ENCODE data around the gene GNAZ.

Gene GNAZ

DNA sequence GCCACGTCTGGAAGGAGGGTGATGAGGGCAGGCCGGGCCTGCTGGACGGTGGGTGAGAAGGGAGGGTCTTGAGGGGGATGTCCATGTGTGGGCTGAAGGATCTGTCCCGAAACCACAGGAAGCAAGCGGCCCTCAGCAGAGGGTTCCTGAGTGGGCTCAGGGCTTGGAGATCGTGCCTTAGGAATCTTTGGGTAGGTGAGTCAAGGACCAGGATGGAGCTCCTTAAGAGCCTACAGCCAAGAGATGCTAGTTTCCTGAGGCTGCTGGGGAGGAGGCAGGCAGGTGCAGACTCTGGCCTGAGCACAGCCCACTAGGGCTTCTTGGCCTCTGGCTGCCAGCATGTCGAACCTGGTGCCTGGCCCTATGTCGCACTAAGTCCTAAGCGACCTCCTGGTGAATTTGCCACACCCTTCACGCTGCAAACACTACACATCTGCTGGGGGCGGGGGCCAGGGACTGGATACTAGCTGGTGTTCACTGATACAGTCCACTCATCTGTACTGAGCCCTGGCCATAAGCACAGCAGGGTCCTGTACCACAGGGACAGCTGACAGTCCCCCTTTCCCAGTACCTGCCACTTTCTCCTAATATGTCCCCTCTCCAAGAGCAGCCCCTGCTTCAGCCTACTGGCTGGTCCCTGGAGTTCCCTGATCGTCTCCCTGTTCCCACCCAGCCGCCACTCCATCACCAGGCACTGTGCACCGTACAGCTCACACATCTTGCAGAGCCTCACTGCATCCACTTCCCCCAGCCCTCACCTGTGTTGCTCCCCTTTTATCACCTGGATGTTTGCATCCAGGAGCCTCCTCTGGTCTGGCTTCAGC lies 19.5 kb downstream of the GNAZ start:
- TF ChIP-seq EZH2 (IDR thresholded peaks at IDR 0.05) (no peak), POLR2AphosphoS5 (IDR thresholded peaks at IDR 0.05; ENCODE audit: borderline replicate concordance, low read depth, low read length) (no peak), FOXP2 (optimal IDR thresholded peaks at IDR 0.05; ENCODE audit: control extremely low read depth, extremely low read length, insufficient read depth) (no peak)
- no peak overlapping the region for H3K27ac ChIP-seq
- no peak for DNase-seq (ENCODE audit: low read depth, low spot score)
- no peaks in the 10 kb centered on the region for H3K9me3 ChIP-seq (ENCODE audit: low read depth, low read length)
- H3K9ac ChIP-seq (ENCODE audit: insufficient read length), result no peak overlapping the region
- H3K36me3 ChIP-seq (ENCODE audit: insufficient read depth, low read length), result no peaks in the 10 kb centered on the region
- no peak overlapping the region for H3K4me3 ChIP-seq

DNA sequence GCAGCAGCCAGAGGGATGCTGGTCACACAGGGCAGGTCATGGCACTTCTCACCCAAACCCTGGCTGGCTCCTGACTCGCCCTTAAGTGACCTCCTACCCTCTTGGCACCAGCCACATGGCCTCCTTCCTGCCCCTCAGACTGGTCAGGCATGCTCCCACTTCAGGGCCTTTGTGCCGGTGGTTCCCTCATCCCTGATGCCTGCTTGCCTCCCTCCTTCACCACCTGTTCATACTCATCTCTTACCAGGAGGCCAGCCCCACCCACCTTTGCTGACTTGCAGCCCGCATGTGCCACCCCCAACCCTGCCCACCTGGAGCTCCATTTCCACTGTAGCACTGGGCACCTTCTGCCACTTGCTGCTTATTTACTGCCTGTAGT lies 20.1 kb downstream of the GNAZ start:
- no peak for DNase-seq (ENCODE audit: low read depth, low spot score)
- Histone ChIP-seq H3K4me3 (no peak overlapping the region), H3K27ac (no peak overlapping the region), H3K9ac (ENCODE audit: insufficient read length) (no peak overlapping the region), H3K36me3 (ENCODE audit: insufficient read depth, low read length) (no peaks in the 10 kb centered on the region), H3K9me3 (ENCODE audit: low read depth, low read length) (no peaks in the 10 kb centered on the region)
- TF ChIP-seq EZH2 (IDR thresholded peaks at IDR 0.05), result no peak
- TF ChIP-seq POLR2AphosphoS5 (IDR thresholded peaks at IDR 0.05; ENCODE audit: borderline replicate concordance, low read depth, low read length), result no peak
- no peak for TF ChIP-seq FOXP2 (optimal IDR thresholded peaks at IDR 0.05; ENCODE audit: control extremely low read depth, extremely low read length, insufficient read depth)

GRCh38 chr22:23091760-23092159 lies 21.4 kb downstream of the GNAZ start:
- no peaks in the 10 kb centered on the region for H3K36me3 ChIP-seq (ENCODE audit: insufficient read depth, low read length)
- no peak overlapping the region for H3K9ac ChIP-seq (ENCODE audit: insufficient read length)
- no peak overlapping the region for H3K4me3 ChIP-seq
- no peak overlapping the region for H3K27ac ChIP-seq
- no peak for DNase-seq (ENCODE audit: low read depth, low spot score)
- no peaks in the 10 kb centered on the region for H3K9me3 ChIP-seq (ENCODE audit: low read depth, low read length)
- TF ChIP-seq EZH2 (IDR thresholded peaks at IDR 0.05) (no peak), FOXP2 (optimal IDR thresholded peaks at IDR 0.05; ENCODE audit: control extremely low read depth, extremely low read length, insufficient read depth) (no peak), POLR2AphosphoS5 (IDR thresholded peaks at IDR 0.05; ENCODE audit: borderline replicate concordance, low read depth, low read length) (no peak)

- Histone ChIP-seq H3K9ac (ENCODE audit: insufficient read length) (no peak overlapping the region), H3K27ac (no peak overlapping the region), H3K36me3 (ENCODE audit: insufficient read depth, low read length) (no peaks in the 10 kb centered on the region), H3K9me3 (ENCODE audit: low read depth, low read length) (no peaks in the 10 kb centered on the region), H3K4me3 (no peak overlapping the region)
- TF ChIP-seq EZH2 (IDR thresholded peaks at IDR 0.05), result no peak
- TF ChIP-seq POLR2AphosphoS5 (IDR thresholded peaks at IDR 0.05; ENCODE audit: borderline replicate concordance, low read depth, low read length), result no peak
- no peak for TF ChIP-seq FOXP2 (optimal IDR thresholded peaks at IDR 0.05; ENCODE audit: control extremely low read depth, extremely low read length, insufficient read depth)
- no peak for DNase-seq (ENCODE audit: low read depth, low spot score)
These were observed 22.1 kb downstream of the GNAZ start for GRCh38 chr22:23092217-23092955.

GRCh38 chr22:23093051-23093788 lies 22.9 kb downstream of the GNAZ start:
- no peak overlapping the region for H3K4me3 ChIP-seq
- H3K9ac ChIP-seq (ENCODE audit: insufficient read length), result no peak overlapping the region
- no peak for TF ChIP-seq EZH2 (IDR thresholded peaks at IDR 0.05)
- TF ChIP-seq FOXP2 (optimal IDR thresholded peaks at IDR 0.05; ENCODE audit: control extremely low read depth, extremely low read length, insufficient read depth), result no peak
- TF ChIP-seq POLR2AphosphoS5 (IDR thresholded peaks at IDR 0.05; ENCODE audit: borderline replicate concordance, low read depth, low read length), result no peak
- no peaks in the 10 kb centered on the region for H3K9me3 ChIP-seq (ENCODE audit: low read depth, low read length)
- DNase-seq (ENCODE audit: low read depth, low spot score), result no peak
- no peaks in the 10 kb centered on the region for H3K36me3 ChIP-seq (ENCODE audit: insufficient read depth, low read length)
- H3K27ac ChIP-seq, result no peak overlapping the region

DNA sequence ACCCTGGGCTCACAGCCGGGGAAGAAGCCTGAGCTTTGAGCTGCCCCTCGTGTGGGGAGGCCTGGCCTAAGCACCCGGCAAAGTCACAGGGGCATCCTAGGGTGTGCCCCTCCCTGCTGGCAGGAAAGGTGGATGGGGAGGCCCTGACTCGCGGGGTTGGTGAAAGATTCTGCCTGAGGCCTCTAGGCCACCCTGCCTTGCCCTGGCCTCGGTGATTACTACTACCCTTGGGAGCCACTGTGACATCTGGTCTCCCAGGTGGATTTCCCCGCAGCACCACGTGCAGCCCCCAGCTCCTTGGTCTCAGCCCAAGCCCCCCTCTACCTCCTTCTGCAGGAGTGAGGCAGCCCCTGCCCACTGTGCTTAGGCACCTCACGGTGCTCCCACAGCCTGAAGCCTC lies 23.9 kb downstream of the GNAZ start:
- Histone ChIP-seq H3K9me3 (ENCODE audit: low read depth, low read length) (no peaks in the 10 kb centered on the region), H3K36me3 (ENCODE audit: insufficient read depth, low read length) (no peaks in the 10 kb centered on the region), H3K4me3 (no peak overlapping the region), H3K9ac (ENCODE audit: insufficient read length) (no peak overlapping the region), H3K27ac (no peak overlapping the region)
- no peak for DNase-seq (ENCODE audit: low read depth, low spot score)
- no peak for TF ChIP-seq FOXP2 (optimal IDR thresholded peaks at IDR 0.05; ENCODE audit: control extremely low read depth, extremely low read length, insufficient read depth)
- TF ChIP-seq EZH2 (IDR thresholded peaks at IDR 0.05), result no peak
- TF ChIP-seq POLR2AphosphoS5 (IDR thresholded peaks at IDR 0.05; ENCODE audit: borderline replicate concordance, low read depth, low read length), result no peak

- DNase-seq (ENCODE audit: low read depth, low spot score), result no peak
- no peak overlapping the region for H3K9ac ChIP-seq (ENCODE audit: insufficient read length)
- no peak overlapping the region for H3K4me3 ChIP-seq
- no peak for TF ChIP-seq EZH2 (IDR thresholded peaks at IDR 0.05)
- no peak for TF ChIP-seq FOXP2 (optimal IDR thresholded peaks at IDR 0.05; ENCODE audit: control extremely low read depth, extremely low read length, insufficient read depth)
- TF ChIP-seq POLR2AphosphoS5 (IDR thresholded peaks at IDR 0.05; ENCODE audit: borderline replicate concordance, low read depth, low read length), result no peak
- no peaks in the 10 kb centered on the region for H3K36me3 ChIP-seq (ENCODE audit: insufficient read depth, low read length)
- H3K9me3 ChIP-seq (ENCODE audit: low read depth, low read length), result no peaks in the 10 kb centered on the region
- H3K27ac ChIP-seq, result no peak overlapping the region
These were observed 24.7 kb downstream of the GNAZ start for GRCh38 chr22:23094695-23095681.
